Parathyroid adenoma (tissue), 2 donors: ENCODE results near the gene KARS1.
A peak's percentile ranks its signal among the peaks of the same experiment; 100 is the strongest.

Experiments used
- H2AFZ ChIP-seq: fragments of 300-600 bp; sonication (generic); one replicate; pipeline ENCODE4 v1.7.0; 2017; ENCODE audit warnings: antibody characterized with exemption, mild to moderate bottlenecking
- H3K27ac ChIP-seq: fragments of 300-600 bp; sonication (generic); one replicate; pipeline ENCODE4 v1.7.0; 2017
- H3K27me3 ChIP-seq: fragments of 300-600 bp; sonication (generic); one replicate; pipeline ENCODE4 v1.7.0; 2017; ENCODE audit warnings: low read length; ENCODE audit not compliant: control insufficient read depth, insufficient read depth
- H3K36me3 ChIP-seq: fragments of 300-600 bp; sonication (generic); one replicate; pipeline ENCODE4 v1.7.0; 2017; ENCODE audit warnings: low read length; ENCODE audit not compliant: control insufficient read depth, insufficient read depth
- H3K4me1 ChIP-seq: fragments of 300-600 bp; sonication (generic); one replicate; pipeline ENCODE4 v1.7.0; 2017; ENCODE audit warnings: control low read depth
- H3K4me2 ChIP-seq: fragments of 300-600 bp; sonication (generic); one replicate; pipeline ENCODE4 v1.7.0; 2017; ENCODE audit warnings: low read length
- H3K4me3 ChIP-seq: fragments of 300-600 bp; sonication (generic); one replicate; pipeline ENCODE4 v1.7.0; 2017; ENCODE audit warnings: low read depth, low read length
- H3K79me2 ChIP-seq: fragments of 300-600 bp; sonication (generic); one replicate; pipeline ENCODE4 v1.7.0; 2017; ENCODE audit warnings: control low read depth
- H3K9ac ChIP-seq: fragments of 300-600 bp; sonication (generic); one replicate; pipeline ENCODE4 v1.7.0; 2017; ENCODE audit warnings: mild to moderate bottlenecking
- H3K9me3 ChIP-seq: fragments of 300-600 bp; sonication (generic); one replicate; pipeline ENCODE4 v1.7.0; 2017; ENCODE audit warnings: low read length; ENCODE audit not compliant: control insufficient read depth
- CTCF ChIP-seq: fragments of 300-600 bp; sonication (generic); IDR thresholded peaks from one replicate; pipeline ENCODE4 v1.7.0; 2017; ENCODE audit warnings: antibody characterized with exemption, mild to moderate bottlenecking
- donor health status: primary hyperparathyroidism.

Gene KARS1

GRCh38 chr16:75628351-75628750 lies 19.1 kb downstream of the KARS1 start:
- no peak overlapping the region for H3K4me2 ChIP-seq
- H2AFZ ChIP-seq: no peak overlapping the region
- no peaks in the 10 kb centered on the region for H3K36me3 ChIP-seq
- no peak overlapping the region for H3K9ac ChIP-seq
- no peak overlapping the region for H3K4me3 ChIP-seq
- TF ChIP-seq CTCF: no peak
- H3K27me3 ChIP-seq: no peaks in the 10 kb centered on the region
- H3K9me3 ChIP-seq: no peaks in the 10 kb centered on the region
- no peaks in the 10 kb centered on the region for H3K4me1 ChIP-seq
- H3K27ac ChIP-seq: no peak overlapping the region
- no peaks in the 10 kb centered on the region for H3K79me2 ChIP-seq

GRCh38 chr16:75627851-75628250 lies 19.6 kb downstream of the KARS1 start:
- H3K9ac ChIP-seq: no peak overlapping the region
- no peak overlapping the region for H2AFZ ChIP-seq
- H3K27me3 ChIP-seq: no peaks in the 10 kb centered on the region
- H3K36me3 ChIP-seq: no peaks in the 10 kb centered on the region
- no peaks in the 10 kb centered on the region for H3K9me3 ChIP-seq
- H3K27ac ChIP-seq: no peak overlapping the region
- no peak for TF ChIP-seq CTCF
- no peak overlapping the region for H3K4me2 ChIP-seq
- no peaks in the 10 kb centered on the region for H3K4me1 ChIP-seq
- no peak overlapping the region for H3K4me3 ChIP-seq
- H3K79me2 ChIP-seq: no peaks in the 10 kb centered on the region

GRCh38 chr16:75626806-75627205 lies 20.7 kb downstream of the KARS1 start:
- Histone ChIP-seq H3K36me3 (no peaks in the 10 kb centered on the region), H3K9ac (no peak overlapping the region)

GRCh38 chr16:75624921-75625334 lies 22.5 kb downstream of the KARS1 start:
- Histone ChIP-seq H3K27me3 (no peaks in the 10 kb centered on the region), H3K4me3 (no peak overlapping the region), H2AFZ (no peak overlapping the region), H3K9me3 (no peaks in the 10 kb centered on the region), H3K4me2 (no peak overlapping the region), H3K27ac (no peak overlapping the region), H3K79me2 (peaks cover 2% of the 10 kb centered on the region), H3K9ac (no peak overlapping the region), H3K36me3 (no peaks in the 10 kb centered on the region), H3K4me1 (peaks cover 10% of the 10 kb centered on the region)
- TF ChIP-seq CTCF: no peak

More at GRCh38 chr16:75626806-75627205, 20.7 kb downstream of the KARS1 start:
- Histone ChIP-seq H3K27me3 (no peaks in the 10 kb centered on the region), H3K4me2 (no peak overlapping the region), H3K4me1 (peaks cover 7% of the 10 kb centered on the region), H3K9me3 (no peaks in the 10 kb centered on the region), H3K4me3 (no peak overlapping the region), H3K27ac (no peak overlapping the region), H2AFZ (no peak overlapping the region), H3K79me2 (no peaks in the 10 kb centered on the region)
- no peak for TF ChIP-seq CTCF

GRCh38 chr16:75622761-75623605 lies 24.5 kb downstream of the KARS1 start, which contains the start of gene ADAT1:
ADAT1 (minus strand) TSS chr16:75623281; CDS start chr16:75620799, 2,482 bp downstream.
- H3K4me1 ChIP-seq: peaks cover 10% of the 10 kb centered on the region
- peak within 1 kb of the TSS; percentile 98 for H3K4me2 ChIP-seq
- H3K79me2 ChIP-seq: peaks cover 5% of the 10 kb centered on the region
- no peaks in the 10 kb centered on the region for H3K27me3 ChIP-seq
- H3K9me3 ChIP-seq: no peaks in the 10 kb centered on the region
- no peaks in the 10 kb centered on the region for H3K36me3 ChIP-seq
- H3K9ac ChIP-seq: no peak within 1 kb of the TSS
- peak within 1 kb of the TSS; percentile 77 for H3K27ac ChIP-seq
- no peak for TF ChIP-seq CTCF
- peak within 1 kb of the TSS; percentile 80 for H2AFZ ChIP-seq
- peak within 1 kb of the TSS; percentile 92 for H3K4me3 ChIP-seq
